Kidney (tissue), 14 donors: ENCODE results near the gene ZFP69. TPM values are rescaled to one million over a fixed set of nuclear protein-coding genes. Genes with fewer than 3 reads are reported as not detected.
"Not testable (repeated sequence)": the region's sequence is repeated elsewhere in the genome, so short reads cannot be mapped to it uniquely, and the experiment has no call there.

Experiments used
- DNase-seq, 5 donors: peaks; one replicate each; pipeline ENCODE4 v3.0.0-alpha.2; 2013 to 2020
- FAIRE-seq: peaks from 2 replicates; lab custom pipeline; 2012; peaks lifted over from hg19 to GRCh38; lab: Jason Lieb, UNC
- H3K27ac ChIP-seq, 2 donors: one replicate each; pipeline ENCODE4 v1.7.0; 2013; ENCODE audit warnings: low read depth in 2 of 2, low read length in 2 of 2, inconsistent platforms in 1 of 2
- H3K27me3 ChIP-seq: one replicate; pipeline ENCODE4 v1.7.1; 2013; ENCODE audit warnings: low read length, inconsistent platforms; ENCODE audit not compliant: control insufficient read depth, insufficient read depth
- H3K36me3 ChIP-seq, 3 donors: one replicate each; pipeline versions ENCODE4 v1.7.0 to v1.7.1; 2013; ENCODE audit warnings: low read length in 3 of 3, control low read depth in 1 of 3, inconsistent platforms in 1 of 3; ENCODE audit not compliant: insufficient read depth in 3 of 3, control insufficient read depth in 2 of 3
- H3K4me1 ChIP-seq, 3 donors: one replicate each; pipeline versions ENCODE4 v1.7.0 to v1.7.1; 2013; ENCODE audit warnings: low read length in 3 of 3, inconsistent platforms in 1 of 3, low read depth in 1 of 3; ENCODE audit not compliant: control insufficient read depth in 2 of 3, insufficient read depth in 2 of 3
- H3K4me3 ChIP-seq, 3 donors: one replicate each; pipeline versions ENCODE4 v1.7.0 to v1.8.1; 2013; ENCODE audit warnings: low read length in 3 of 3, control low read depth in 1 of 3, inconsistent platforms in 1 of 3
- H3K9ac ChIP-seq, 3 donors: one replicate each; pipeline versions ENCODE4 v1.7.0 to v1.7.1; 2013; ENCODE audit warnings: low read length in 3 of 3, control low read depth in 1 of 3, inconsistent platforms in 1 of 3
- H3K9me3 ChIP-seq, 3 donors: one replicate each; pipeline versions ENCODE4 v1.7.0 to v1.7.1; 2013; ENCODE audit warnings: low read length in 3 of 3, control low read depth in 1 of 3, inconsistent platforms in 1 of 3; ENCODE audit not compliant: control insufficient read depth in 2 of 3, insufficient read depth in 1 of 3
- intact Hi-C: fragments of 100-400 bp; cut with DNase I; formaldehyde crosslinking; loops from one replicate; pipeline ENCODE4 v1.11.1; 2022
- polyA plus RNA-seq: library from polyadenylated mRNA; stranded (reverse); fragments of 350-450 nt; fragmentation: Illumina TruSeq; extraction: RNeasy Lipid Tissue Mini Kit (QIAGEN cat#74804); gene quantifications from one replicate; pipeline ENCODE4 v1.2.3, GENCODE V29; 2014; ENCODE audit warnings: low read depth, low replicate concordance; ENCODE audit not compliant: insufficient read depth
- total RNA-seq: library from RNA; stranded (reverse); fragmentation: NEBNext Ultra II Directional; extraction: Animal tissue kit (Norgen Biotek cat#: 25700); gene quantifications from one replicate; pipeline ENCODE4 v1.2.1, GENCODE V29; 2021
- TF ChIP-seq, protein P1 (sequence below): IDR thresholded peaks from 3 replicates; pipeline ENCODE4 v1.5.1; 2012; ENCODE audit warnings: mild to moderate bottlenecking, moderate library complexity, borderline replicate concordance; ENCODE audit not compliant: insufficient read depth; ENCODE audit errors: extremely low read depth
- donor health status: control.
- donor health status: control.
- donor health status: control.
- donor health status: control.
- donor health status: control.
- donor health status: DM: yes; HTN: yes; CAD: no.
- donor health status: Normal renal cell carcinoma (clear cell type).

ZFP69 gene
- total and polyA plus RNA-seq, 2 donors from 2014 or later: 2.7 to 2.9 TPM

- peaks cover 3 to 53% (median 20%) of the 10 kb centered on the region in 3 donors for H3K9me3 ChIP-seq
- H3K27me3 ChIP-seq: no peaks in the 10 kb centered on the region
- no peak for FAIRE-seq
- H3K4me1 ChIP-seq: no peaks in the 10 kb centered on the region
- H3K36me3 ChIP-seq: peaks cover 7 to 17% (median 7%) of the 10 kb centered on the region in 3 donors
- H3K9ac ChIP-seq: no peak overlapping the region
- H3K27ac ChIP-seq: no peak overlapping the region
- intact Hi-C loops: no loop called here
- TF ChIP-seq, protein P1, sequence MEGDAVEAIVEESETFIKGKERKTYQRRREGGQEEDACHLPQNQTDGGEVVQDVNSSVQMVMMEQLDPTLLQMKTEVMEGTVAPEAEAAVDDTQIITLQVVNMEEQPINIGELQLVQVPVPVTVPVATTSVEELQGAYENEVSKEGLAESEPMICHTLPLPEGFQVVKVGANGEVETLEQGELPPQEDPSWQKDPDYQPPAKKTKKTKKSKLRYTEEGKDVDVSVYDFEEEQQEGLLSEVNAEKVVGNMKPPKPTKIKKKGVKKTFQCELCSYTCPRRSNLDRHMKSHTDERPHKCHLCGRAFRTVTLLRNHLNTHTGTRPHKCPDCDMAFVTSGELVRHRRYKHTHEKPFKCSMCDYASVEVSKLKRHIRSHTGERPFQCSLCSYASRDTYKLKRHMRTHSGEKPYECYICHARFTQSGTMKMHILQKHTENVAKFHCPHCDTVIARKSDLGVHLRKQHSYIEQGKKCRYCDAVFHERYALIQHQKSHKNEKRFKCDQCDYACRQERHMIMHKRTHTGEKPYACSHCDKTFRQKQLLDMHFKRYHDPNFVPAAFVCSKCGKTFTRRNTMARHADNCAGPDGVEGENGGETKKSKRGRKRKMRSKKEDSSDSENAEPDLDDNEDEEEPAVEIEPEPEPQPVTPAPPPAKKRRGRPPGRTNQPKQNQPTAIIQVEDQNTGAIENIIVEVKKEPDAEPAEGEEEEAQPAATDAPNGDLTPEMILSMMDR: no peak
- H3K4me3 ChIP-seq: no peak overlapping the region
- no peak for DNase-seq
These were observed 18.3 kb downstream of the ZFP69 start for GRCh38 chr1:40495315-40495903.

DNA sequence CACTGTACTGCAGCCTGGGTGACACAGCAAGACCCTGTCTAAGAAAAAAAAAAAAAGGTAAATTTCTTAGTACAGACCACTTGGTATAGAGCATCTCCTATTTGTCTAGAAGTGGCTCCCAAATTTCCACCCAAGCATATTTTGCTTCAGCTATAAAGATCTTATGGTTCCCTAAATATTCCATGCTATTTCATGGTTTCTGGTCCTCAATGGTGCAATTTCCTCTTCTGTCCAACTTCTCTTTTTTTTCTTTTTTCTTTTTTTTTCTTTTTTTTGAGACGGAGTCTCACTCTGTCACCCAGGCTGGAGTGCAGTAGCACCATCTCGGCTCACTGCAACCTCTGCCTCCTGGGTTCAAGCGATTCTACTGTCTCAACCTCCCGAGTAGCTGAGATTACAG is 25.6 kb downstream of the ZFP69 start:
- DNase-seq, H3K27ac ChIP-seq, FAIRE-seq, H3K36me3 ChIP-seq, H3K4me3 ChIP-seq, H3K27me3 ChIP-seq, H3K4me1 ChIP-seq, intact Hi-C loops, H3K9ac ChIP-seq: not testable (repeated sequence)
- peaks cover 0 to 24% (median 0%) of the 10 kb centered on the region in 3 donors for H3K9me3 ChIP-seq

GRCh38 chr1:40507973-40508372 is 30.9 kb downstream of the ZFP69 start:
- Histone ChIP-seq H3K9ac (peak overlapping the region; percentile 43 to 91 (median 71)), H3K36me3 (no peaks in the 10 kb centered on the region), H3K9me3 (peaks cover 0 to 3% (median 0%) of the 10 kb centered on the region in 3 donors), H3K4me1 (peaks cover 0 to 4% (median 0%) of the 10 kb centered on the region in 3 donors), H3K27me3 (no peaks in the 10 kb centered on the region), H3K4me3 (peak overlapping the region; percentile 79 to 82 (median 82)), H3K27ac (no peak overlapping the region)
- FAIRE-seq (no peak), DNase-seq (no peak)
- intact Hi-C loops: no loop called here
- TF ChIP-seq, protein P1: no peak

DNA sequence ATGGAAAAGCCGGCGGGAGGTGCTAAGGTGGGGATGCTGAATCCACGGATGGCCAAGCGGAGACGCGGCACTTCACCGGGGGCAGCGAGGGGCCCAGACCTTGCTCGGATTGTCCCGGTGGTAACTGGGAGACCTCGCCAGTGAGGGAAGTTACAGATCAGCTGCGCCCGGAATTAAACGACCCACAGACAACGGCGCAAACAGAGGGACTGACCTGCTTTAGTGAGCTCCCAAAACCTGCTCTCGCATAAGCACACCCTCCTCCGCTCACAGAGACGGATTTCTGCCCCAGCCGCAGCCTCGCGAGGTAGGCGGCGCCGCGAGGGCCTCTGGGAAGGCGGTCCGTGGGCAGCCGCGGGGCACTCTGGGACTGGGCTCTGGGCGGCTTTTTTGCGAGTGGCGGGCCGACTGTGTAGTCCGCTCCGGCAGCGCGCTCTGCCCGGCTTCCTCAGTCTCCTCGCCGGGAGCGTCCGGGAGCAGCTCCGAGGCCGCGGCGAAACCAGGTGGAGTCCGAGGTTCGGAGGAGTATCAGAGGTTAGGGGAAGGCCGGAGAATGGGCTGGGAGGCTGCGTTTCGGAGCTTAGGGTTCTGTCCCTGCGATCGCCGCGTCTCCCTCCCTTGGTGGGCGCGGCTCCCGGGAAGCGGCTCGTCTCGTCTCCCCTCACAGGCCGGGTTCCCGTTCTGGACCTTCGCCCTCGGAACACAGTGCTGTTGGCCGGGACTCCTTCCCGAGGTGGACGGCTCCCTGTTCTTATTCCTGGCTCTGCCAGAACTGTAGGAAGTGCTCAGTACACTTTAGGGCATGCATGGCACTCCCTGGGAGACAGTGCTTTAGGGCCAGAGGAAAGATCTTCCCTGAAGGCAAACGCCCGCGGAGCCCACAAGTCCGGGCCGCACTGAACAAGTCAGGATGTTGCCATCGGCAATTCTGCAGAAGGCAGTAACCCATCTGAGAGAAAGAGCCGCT is 31.6 kb downstream of the ZFP69 start, which contains the start of gene EXO5:
TSS of gene EXO5 (plus strand) at position 393 of the 967 bp plus-strand sequence. CDS start 5,778 bp downstream, outside the sequence.
- DNase-seq (peak; percentile 83 to 92 (median 84)), FAIRE-seq (no peak)
- TF ChIP-seq, protein P1: no peak
- H3K9ac ChIP-seq: peak within 1 kb of the TSS; percentile 71 to 91 (median 71)
- peaks cover 0 to 3% (median 0%) of the 10 kb centered on the region in 3 donors for H3K9me3 ChIP-seq
- H3K36me3 ChIP-seq: no peaks in the 10 kb centered on the region
- H3K4me1 ChIP-seq: peaks cover 0 to 4% (median 0%) of the 10 kb centered on the region in 3 donors
- H3K27ac ChIP-seq: peak within 1 kb of the TSS; percentile 32 to 55
- no peaks in the 10 kb centered on the region for H3K27me3 ChIP-seq
- peak within 1 kb of the TSS; percentile 79 to 82 (median 82) for H3K4me3 ChIP-seq
- intact Hi-C loops: no loop called here
